ENCODE data around the gene LRG1.

- TF ChIP-seq CTCF (IDR thresholded peaks at IDR 0.05): no peak
- TF ChIP-seq POLR2A (IDR thresholded peaks at IDR 0.05): no peak
These were observed 45.2 kb downstream of the LRG1 start for GRCh38 chr19:4494691-4495064.

All from ovary (tissue), 3 donors.